Ovary (tissue), 3 donors: Measurements from ENCODE around the gene FBN1.

Experiments used
- POLR2A ChIP-seq: fragments of 450-650 bp; IDR thresholded peaks from one replicate; pipeline ENCODE4 v1.6.1; 2017; ENCODE audit warnings: antibody characterized with exemption, mild to moderate bottlenecking, moderate library complexity
- TF ChIP-seq, protein P1 (sequence below), 3 donors: fragments of 450-650 bp in 2 of 3; fragments of 200-600 bp in 1 of 3; IDR thresholded peaks; one replicate each; pipeline versions ENCODE4 v1.5.1 to v1.8.0; 2016 to 2022; ENCODE audit warnings: antibody characterized with exemption in 3 of 3, mild to moderate bottlenecking in 1 of 3
- donor health status: DM: no; HTN: no; CAD: no.

DNA sequence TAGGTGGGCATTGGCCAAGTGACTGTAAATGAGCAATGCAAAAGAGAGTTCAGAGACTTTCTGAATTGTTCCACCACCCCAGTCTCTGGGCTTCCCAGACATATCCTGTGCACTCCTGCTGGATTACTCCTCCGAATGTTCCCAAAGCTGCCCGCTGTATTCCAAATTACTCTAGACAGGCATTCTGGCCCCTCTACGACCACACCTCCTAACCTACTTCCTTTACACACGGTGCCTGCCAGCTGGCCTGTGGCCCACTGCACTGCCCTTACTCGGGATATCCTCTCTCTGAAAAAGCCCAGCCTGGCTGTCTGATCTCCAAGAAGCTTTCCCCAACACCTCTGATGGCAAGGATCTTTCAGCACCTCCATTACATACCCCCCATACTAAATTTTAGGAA is 247.7 kb downstream of the FBN1 start:
- TF ChIP-seq, protein P1, sequence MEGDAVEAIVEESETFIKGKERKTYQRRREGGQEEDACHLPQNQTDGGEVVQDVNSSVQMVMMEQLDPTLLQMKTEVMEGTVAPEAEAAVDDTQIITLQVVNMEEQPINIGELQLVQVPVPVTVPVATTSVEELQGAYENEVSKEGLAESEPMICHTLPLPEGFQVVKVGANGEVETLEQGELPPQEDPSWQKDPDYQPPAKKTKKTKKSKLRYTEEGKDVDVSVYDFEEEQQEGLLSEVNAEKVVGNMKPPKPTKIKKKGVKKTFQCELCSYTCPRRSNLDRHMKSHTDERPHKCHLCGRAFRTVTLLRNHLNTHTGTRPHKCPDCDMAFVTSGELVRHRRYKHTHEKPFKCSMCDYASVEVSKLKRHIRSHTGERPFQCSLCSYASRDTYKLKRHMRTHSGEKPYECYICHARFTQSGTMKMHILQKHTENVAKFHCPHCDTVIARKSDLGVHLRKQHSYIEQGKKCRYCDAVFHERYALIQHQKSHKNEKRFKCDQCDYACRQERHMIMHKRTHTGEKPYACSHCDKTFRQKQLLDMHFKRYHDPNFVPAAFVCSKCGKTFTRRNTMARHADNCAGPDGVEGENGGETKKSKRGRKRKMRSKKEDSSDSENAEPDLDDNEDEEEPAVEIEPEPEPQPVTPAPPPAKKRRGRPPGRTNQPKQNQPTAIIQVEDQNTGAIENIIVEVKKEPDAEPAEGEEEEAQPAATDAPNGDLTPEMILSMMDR (IDR thresholded peaks at IDR 0.05): no peak
- no peak for TF ChIP-seq POLR2A
